Central memory CD8-positive, alpha-beta T cell (primary cell): ENCODE results near the gene NAT16.

ENCODE experiments used
- ATAC-seq: fragments of 150-1000 bp; cut with Tn5 transposase; replicated peaks from 2 replicates; pipeline ENCODE4 v1.10.0; 2022; ENCODE audit warnings: mild to moderate bottlenecking, moderate FRiP score, moderate number of reproducible peaks; ENCODE audit not compliant: poor library complexity, severe bottlenecking; ENCODE audit errors: extremely low read depth
- DNase-seq, 2 donors: peaks; one replicate each; pipeline ENCODE4 v3.0.0; 2021; ENCODE audit warnings: low spot score in 2 of 2
- H3K27ac Mint-ChIP-seq: one replicate; pipeline ENCODE4 v1.8.0; 2022; ENCODE audit warnings: low read depth, mild to moderate bottlenecking, moderate library complexity, mixed read lengths
- H3K27me3 Mint-ChIP-seq: one replicate; pipeline ENCODE4 v1.8.0; 2022; ENCODE audit warnings: mixed read lengths
- H3K36me3 Mint-ChIP-seq: one replicate; pipeline ENCODE4 v1.8.0; 2022; ENCODE audit warnings: mild to moderate bottlenecking, moderate library complexity, mixed read lengths; ENCODE audit not compliant: insufficient read depth
- H3K4me1 Mint-ChIP-seq: one replicate; pipeline ENCODE4 v1.8.0; 2022; ENCODE audit warnings: mixed read lengths
- H3K4me3 Mint-ChIP-seq: one replicate; pipeline ENCODE4 v1.8.0; 2022; ENCODE audit warnings: mild to moderate bottlenecking, moderate library complexity, mixed read lengths
- H3K9me3 Mint-ChIP-seq: one replicate; pipeline ENCODE4 v1.8.0; 2022; ENCODE audit warnings: mixed read lengths

Gene NAT16

DNA sequence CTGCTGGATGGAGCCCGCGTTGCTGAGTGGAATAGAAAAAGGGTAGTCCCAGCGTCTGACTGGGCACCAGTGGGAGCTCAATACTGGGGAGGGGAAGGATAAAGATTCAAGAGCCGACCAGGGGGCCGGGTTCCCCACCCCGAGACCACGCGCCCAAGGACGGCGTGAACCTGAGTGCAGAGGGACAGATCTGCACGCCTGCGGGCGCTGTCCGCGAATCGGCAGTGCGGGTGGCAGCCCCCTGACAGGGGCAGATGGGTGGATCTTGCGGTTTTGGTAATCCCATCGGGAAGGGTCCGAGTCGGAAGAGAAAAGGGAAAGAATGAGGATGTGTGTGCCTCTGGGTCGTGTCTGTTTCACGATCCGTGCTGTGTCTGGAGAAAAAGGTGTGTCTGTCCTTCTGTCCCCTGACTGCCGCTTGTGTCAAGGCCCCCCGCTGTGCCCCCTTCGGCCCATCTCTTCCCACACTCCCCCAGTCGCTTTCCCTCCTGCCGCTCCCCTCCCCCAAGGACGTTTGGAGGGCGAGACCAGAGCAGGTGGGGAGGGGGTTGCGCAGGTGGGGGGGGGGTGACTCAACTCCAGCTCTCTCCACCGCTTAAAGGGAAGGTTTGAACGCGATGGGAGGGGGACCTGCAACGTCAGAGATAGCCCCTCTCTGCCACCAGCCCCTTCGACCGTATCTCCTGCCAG is 14.0 kb downstream of the NAT16 start:
- H3K27me3 Mint-ChIP-seq: peaks cover 73% of the 10 kb centered on the region
- H3K9me3 Mint-ChIP-seq: no peaks in the 10 kb centered on the region
- no peak for ATAC-seq
- peaks cover 23% of the 10 kb centered on the region for H3K36me3 Mint-ChIP-seq
- peaks cover 36% of the 10 kb centered on the region for H3K4me1 Mint-ChIP-seq
- H3K4me3 Mint-ChIP-seq: peak overlapping the region; percentile 78
- H3K27ac Mint-ChIP-seq: peak overlapping the region; percentile 89
- DNase-seq: no peak

DNA sequence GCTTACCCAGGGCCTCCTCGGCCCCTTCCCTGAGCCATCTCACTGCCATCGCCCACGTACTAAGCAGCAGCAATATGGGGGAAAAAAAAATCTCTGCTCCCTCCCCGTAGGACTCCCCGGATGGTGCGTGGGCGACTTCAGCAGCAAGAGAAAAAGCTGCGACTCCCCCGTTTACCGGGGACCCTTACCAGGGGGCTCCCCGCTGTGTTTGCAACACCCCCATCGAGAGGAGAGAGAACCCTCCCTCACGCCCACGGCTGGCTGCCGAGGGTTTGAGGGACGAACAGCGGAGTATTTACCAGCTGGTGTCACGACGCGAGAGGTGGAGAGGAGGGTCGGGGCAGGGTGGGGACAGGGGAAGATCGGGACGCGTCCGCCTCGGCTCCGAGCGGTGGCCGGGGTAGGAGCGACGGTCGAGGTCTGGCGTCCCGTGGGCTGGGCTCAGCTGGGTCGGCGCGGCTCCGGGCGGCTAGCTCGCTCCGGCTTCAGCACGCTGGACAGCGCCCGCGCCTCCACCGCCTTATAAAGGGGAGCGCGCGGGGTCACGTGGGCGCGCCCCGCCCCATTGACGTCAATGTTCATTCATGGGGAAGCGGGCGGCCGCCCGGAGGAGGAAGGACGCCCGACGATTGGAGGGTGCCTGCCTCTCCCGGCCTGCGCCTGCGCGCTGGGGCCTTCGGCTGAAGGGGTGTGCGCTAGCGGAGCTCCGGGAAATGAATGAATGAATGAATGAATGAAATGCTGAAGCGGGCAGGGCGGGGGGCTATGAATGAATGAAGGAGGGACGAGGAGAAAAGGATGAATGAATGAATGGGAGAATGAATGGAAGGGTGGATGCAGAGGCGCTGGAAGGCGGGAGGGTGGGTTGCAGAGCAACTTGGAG is 14.8 kb downstream of the NAT16 start, which contains the start of gene VGF:
Gene VGF (minus strand): TSS at position 495 of the 883 bp plus-strand sequence. CDS start 726 bp downstream, outside the sequence.
- peaks cover 28% of the 10 kb centered on the region for H3K4me1 Mint-ChIP-seq
- H3K27me3 Mint-ChIP-seq: peaks cover 68% of the 10 kb centered on the region
- DNase-seq (peak; percentile 83 to 87), ATAC-seq (peak; percentile 90)
- peak within 1 kb of the TSS; percentile 78 for H3K4me3 Mint-ChIP-seq
- H3K36me3 Mint-ChIP-seq: peaks cover 20% of the 10 kb centered on the region
- H3K9me3 Mint-ChIP-seq: no peaks in the 10 kb centered on the region
- peak within 1 kb of the TSS; percentile 89 for H3K27ac Mint-ChIP-seq

DNA sequence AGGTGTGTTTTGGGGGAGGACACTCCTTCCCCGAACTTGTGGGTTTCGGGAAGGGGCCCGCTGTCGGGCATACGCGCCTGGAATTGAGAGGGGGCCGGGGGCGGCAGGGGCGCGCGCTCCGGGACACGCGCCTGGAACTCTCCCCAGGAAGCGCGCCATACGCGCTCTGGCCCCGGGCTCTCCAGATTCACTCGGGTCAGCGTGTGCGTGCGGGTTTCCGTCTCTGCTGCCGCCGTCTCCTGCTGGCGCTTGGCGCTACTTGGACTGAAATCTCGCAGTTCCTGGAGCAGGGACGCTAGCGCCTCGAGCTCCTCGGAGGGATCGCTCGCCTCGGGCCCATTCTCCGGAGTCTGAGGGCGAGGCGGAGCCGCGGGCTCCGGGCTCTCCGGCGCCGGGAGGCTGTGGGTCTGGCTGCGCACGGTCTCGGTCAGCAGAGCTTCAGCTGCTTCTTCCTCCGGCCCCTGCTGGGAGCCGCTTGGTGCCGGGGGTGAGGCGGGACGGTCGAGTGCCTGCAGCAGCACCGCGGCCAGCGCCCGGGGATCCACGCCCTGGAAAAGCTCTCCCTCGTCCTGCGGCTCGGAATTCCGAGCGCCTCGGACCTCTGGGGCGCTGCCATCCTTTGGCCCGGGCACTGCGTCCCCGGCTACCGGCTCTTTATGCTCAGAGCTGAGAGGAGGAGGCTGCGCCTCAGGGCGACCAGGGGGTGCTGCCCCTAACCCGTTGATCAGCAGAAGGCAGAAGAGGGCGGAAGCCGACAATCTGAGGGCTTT is 15.8 kb downstream of the NAT16 start:
- peak overlapping the region; percentile 78 for H3K4me3 Mint-ChIP-seq
- H3K36me3 Mint-ChIP-seq: peaks cover 21% of the 10 kb centered on the region
- no peak overlapping the region for H3K27ac Mint-ChIP-seq

DNA sequence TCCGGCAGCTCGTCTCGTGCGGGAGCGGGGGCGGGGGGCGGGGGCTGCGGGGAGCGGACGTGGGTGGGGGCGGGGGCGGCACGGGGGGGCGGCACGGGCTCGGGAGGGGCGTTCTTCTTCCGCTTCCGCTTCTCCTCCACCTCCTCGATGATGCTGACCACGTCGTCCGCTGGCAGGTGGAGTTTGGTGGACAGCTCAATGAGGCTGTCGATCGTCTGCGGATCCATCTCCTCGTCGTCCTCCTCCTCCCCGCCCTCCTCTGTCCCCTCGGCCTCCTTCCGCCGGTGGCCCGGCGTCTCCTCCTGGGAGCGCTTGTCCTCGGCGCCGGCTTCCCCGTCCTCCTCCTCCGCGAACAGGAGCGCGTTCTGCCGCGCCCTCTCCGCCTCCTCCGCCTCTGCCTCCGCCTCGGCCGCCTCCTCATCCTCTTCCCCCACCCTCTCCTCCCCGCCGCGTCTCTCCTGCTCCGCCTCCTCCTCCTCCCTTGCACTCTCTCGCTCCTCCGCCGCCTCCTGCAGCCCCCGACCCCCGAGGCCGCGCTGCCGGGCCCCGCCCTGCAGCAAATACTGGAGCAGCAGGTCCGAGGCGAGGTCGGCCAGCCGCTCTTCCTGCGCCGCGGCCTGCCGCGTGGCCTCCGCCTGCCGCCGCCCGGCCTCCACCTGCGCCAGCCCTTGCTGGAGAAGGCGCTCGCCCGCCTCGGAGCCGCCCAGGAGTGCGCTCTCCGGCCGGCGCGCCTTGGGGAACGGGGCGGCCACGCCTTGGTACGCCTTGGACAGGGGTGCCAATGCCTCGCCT is 16.6 kb downstream of the NAT16 start:
- no peak for ATAC-seq
- peak overlapping the region; percentile 78 for H3K4me3 Mint-ChIP-seq
- peaks cover 57% of the 10 kb centered on the region for H3K27me3 Mint-ChIP-seq
- peaks cover 15% of the 10 kb centered on the region for H3K4me1 Mint-ChIP-seq
- no peak for DNase-seq
- no peaks in the 10 kb centered on the region for H3K9me3 Mint-ChIP-seq
- peaks cover 21% of the 10 kb centered on the region for H3K36me3 Mint-ChIP-seq
- no peak overlapping the region for H3K27ac Mint-ChIP-seq

More for the DNA sequence above, 15.8 kb downstream of the NAT16 start:
- peaks cover 65% of the 10 kb centered on the region for H3K27me3 Mint-ChIP-seq
- H3K4me1 Mint-ChIP-seq: peaks cover 21% of the 10 kb centered on the region
- DNase-seq: no peak
- no peaks in the 10 kb centered on the region for H3K9me3 Mint-ChIP-seq
- ATAC-seq: no peak

DNA sequence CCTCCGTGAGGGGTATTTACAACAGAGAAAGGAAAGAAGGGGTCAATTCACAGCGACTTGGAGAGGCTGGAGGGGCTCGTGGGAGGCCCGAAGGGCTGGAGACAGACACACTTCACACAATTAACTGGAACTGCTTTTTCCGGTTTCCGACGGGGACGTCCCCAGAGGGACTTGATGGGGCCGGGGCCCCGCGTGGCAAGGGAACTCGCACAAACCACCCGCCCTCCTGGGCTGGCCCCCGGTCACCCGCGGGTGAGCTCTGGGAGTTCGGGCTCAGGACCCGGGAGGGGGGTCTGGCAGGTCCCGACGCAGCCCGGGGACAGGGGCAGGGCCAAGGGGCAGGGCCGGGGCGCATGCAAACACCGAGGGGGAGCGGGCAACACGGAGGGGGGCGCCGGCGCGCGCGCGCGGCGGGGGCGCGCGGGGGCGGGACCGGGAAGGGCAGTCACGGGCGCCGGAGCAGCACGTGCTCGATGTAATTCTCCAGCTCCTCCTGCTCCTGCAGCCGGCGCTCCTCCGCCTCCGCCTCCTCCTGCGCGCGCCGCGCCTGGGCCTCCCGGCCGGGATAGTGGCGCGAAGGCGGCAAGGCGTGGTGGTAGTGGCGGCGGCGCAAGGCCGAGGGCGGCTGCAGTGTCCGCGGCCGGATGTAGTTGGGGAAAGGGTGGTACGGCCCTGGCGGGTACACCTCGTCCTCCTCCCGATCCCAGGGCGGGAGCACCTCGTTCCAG is 17.4 kb downstream of the NAT16 start:
- H3K27ac Mint-ChIP-seq: no peak overlapping the region
- peaks cover 11% of the 10 kb centered on the region for H3K4me1 Mint-ChIP-seq
- DNase-seq (no peak), ATAC-seq (no peak)
- no peaks in the 10 kb centered on the region for H3K9me3 Mint-ChIP-seq
- H3K27me3 Mint-ChIP-seq: peaks cover 49% of the 10 kb centered on the region
- peaks cover 22% of the 10 kb centered on the region for H3K36me3 Mint-ChIP-seq
- peak overlapping the region; percentile 78 for H3K4me3 Mint-ChIP-seq

DNA sequence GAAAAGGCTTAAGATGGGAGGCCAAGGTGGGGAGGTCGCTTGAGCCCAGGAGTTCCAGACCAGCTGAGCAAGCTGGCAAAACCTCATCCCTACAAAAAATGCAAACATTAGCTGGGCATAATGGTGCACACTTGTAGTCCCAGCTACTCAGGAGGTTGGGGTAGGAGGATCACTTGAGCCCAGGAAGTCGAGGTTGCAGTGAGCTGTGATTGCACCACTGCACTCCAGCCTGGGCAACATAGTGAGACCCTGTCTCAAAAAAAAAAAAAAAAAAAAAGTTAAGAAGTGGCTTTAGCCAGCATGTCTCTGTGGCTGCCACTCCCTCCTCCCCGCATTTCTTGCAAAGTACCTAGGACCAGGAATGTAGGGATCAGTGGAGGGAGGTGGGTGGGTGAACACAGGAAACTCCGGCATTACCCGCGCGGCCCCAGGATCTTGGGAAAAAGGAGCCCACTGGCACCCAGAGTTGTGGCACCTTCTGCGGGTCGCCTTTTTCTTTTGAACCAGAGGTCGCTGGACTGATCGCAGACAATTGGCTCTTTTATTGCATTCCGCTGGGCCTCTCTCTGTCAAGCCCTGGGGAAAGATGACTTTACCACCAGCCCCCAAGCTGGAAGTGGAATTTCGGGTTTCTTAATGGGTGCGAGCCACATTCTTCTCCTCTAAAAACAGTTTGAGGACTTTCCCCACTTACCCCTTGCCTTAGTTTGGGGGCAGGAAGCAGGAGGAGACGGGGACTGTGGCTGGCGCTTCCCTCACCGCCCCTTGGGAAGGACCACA is 18.2 kb downstream of the NAT16 start:
- Mint-ChIP-seq H3K9me3 (no peaks in the 10 kb centered on the region), H3K27ac (no peak overlapping the region), H3K4me1 (peaks cover 11% of the 10 kb centered on the region), H3K4me3 (peak overlapping the region; percentile 78), H3K36me3 (peaks cover 21% of the 10 kb centered on the region), H3K27me3 (peaks cover 41% of the 10 kb centered on the region)
- ATAC-seq (no peak), DNase-seq (no peak)

DNA sequence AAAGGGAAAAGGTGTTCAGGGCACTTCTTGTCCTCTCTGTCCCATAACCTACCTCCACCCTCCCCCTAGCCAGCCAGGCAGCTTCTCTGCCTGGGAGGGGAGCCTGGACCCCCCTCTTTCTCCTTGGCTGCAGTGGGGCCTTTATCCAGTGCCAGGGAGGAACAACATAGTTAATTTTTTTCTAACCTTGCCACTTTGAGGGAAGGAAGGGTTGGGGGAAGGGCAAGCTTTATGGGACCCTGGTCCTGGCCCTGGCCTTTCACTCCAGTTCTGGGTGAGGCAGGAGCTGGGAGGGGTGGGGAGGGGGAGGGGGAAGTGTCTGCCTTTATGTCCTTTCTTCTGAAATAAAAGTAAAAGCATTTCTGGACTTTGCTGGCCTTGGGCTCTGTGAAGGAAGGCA is 19.2 kb downstream of the NAT16 start:
- Mint-ChIP-seq H3K4me3 (no peak overlapping the region), H3K27ac (no peak overlapping the region), H3K36me3 (peaks cover 23% of the 10 kb centered on the region), H3K9me3 (no peaks in the 10 kb centered on the region), H3K4me1 (peaks cover 7% of the 10 kb centered on the region), H3K27me3 (peaks cover 31% of the 10 kb centered on the region)
- ATAC-seq (no peak), DNase-seq (no peak)

DNA sequence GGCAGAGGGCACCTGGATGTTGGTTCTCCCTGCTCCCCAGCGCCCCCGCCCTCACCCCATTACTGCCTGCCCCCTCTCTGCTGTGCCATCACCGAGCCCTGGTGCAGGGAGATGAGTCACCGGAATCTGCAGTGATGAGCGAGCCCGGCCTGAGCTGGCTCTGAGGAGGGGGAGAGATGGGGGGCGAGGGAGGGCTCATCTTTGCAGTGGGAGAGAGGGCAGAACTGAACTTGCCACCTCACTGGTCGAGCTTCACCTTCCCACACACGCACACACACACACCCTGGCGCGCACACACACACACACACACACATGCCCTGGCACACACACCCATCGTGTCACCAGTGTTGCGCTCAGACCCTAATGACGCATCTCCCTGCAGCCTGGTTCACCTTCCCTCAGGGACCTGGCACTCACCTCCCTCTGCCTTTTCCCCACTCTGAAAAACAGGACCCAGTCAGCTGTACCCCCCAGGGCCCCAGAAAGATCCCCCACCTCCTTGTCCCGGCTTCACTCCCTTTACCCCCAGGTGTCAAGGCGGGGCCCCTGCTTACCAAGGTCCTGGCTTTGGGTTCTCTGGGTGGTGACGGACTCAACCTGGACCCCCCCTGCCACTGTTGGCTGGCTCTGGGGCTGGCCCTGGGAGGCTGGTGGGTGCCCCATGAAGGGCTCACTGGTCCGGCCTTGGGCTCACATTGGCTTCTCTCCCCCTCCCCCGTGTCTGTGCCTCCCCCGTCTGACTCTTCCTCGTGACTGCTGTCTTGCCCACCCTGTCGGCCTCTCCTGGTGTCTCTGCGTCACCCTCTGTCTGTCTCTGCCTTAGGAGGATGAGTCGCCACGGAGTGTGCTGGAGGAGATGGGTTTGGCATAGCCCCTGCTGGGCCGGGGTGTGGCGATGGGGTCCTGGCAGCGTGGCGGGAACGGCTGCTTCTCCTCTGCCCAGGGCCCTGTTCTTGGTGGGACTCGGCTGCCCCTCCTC is 20.1 kb downstream of the NAT16 start:
- H3K4me1 Mint-ChIP-seq: peaks cover 8% of the 10 kb centered on the region
- ATAC-seq (no peak), DNase-seq (no peak)
- peaks cover 22% of the 10 kb centered on the region for H3K27me3 Mint-ChIP-seq
- no peak overlapping the region for H3K27ac Mint-ChIP-seq
- H3K36me3 Mint-ChIP-seq: peaks cover 17% of the 10 kb centered on the region
- no peaks in the 10 kb centered on the region for H3K9me3 Mint-ChIP-seq
- no peak overlapping the region for H3K4me3 Mint-ChIP-seq

DNA sequence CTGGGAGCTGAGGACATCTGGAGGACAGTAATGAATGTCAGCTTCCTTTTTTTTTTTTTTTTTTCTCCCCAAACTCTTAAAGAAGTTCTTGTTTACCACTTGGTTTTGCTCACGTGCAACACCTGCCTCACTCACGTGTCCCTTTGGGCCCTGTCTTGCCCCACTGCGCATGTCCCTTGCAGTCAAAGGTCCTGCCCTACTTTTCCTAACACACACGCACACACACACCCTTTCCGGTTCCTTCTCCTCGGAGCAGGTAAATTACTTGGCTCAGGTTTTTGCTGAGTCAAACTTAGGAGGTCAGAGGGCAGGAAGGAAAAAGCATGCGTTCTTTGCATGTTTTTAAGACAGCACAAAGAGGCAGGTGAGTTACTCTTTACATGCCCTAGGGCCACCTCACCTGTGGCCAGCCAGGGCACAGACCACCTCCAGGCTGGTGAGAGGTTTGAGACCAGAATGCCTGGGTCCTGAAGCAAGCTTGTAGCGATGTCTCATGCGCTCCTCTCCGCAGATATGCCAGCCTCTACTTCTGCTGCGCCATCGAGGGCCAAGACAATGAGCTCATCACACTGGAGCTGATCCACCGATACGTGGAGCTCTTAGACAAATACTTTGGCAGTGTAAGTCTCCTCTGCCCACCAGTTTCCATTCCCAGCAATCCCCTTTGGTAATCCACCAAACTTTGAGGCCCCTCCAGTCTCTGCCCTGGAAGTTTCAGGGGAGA is 23.1 kb downstream of the NAT16 start:
- no peak for ATAC-seq
- no peak overlapping the region for H3K4me3 Mint-ChIP-seq
- peaks cover 15% of the 10 kb centered on the region for H3K36me3 Mint-ChIP-seq
- peaks cover 12% of the 10 kb centered on the region for H3K27me3 Mint-ChIP-seq
- H3K9me3 Mint-ChIP-seq: no peaks in the 10 kb centered on the region
- no peak overlapping the region for H3K27ac Mint-ChIP-seq
- DNase-seq: no peak
- peaks cover 16% of the 10 kb centered on the region for H3K4me1 Mint-ChIP-seq

DNA sequence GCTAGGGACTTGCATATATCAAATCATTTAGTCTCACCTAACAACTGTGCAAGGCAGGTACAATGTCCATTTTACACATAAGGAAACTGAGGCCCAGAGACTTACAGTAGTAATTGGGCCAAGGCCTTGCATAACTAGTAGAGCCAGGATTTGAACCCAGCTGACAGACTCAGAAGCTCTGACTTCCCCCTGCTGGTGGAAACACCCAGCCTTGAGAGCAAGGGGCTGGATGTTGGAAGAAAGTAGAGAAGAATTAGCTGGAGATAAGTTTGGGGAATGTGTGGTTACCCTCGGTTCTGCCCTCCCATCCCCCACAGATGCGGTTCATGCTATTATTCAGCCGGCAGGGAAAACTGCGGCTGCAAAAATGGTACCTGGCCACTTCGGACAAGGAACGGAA is 23.8 kb downstream of the NAT16 start:
- Mint-ChIP-seq H3K36me3 (peaks cover 15% of the 10 kb centered on the region), H3K4me1 (peaks cover 16% of the 10 kb centered on the region), H3K27me3 (peaks cover 10% of the 10 kb centered on the region), H3K4me3 (no peak overlapping the region), H3K9me3 (no peaks in the 10 kb centered on the region), H3K27ac (no peak overlapping the region)
- DNase-seq (no peak), ATAC-seq (no peak)
